B cell (primary cell): ENCODE data around the gene RGS1. TPM values are rescaled to one million over a fixed set of nuclear protein-coding genes. Genes with fewer than 3 reads are reported as not detected.
A peak's percentile ranks its signal among the peaks of the same experiment; 100 is the strongest.
"Not testable (repeated sequence)": the region's sequence is repeated elsewhere in the genome, so short reads cannot be mapped to it uniquely, and the experiment has no call there.

Experiments used
- ATAC-seq: fragments of 200-7000 bp; cut with Tn5 transposase; one replicate; pipeline ENCODE4 v1.10.0; 2021; ENCODE audit warnings: low read depth, mild to moderate bottlenecking, moderate number of reproducible peaks, moderate library complexity
- CTCF ChIA-PET: fragments of 350-600 bp; sonication (Branson Sonifier 250); formaldehyde crosslinking; loops from one replicate; lab custom pipeline; 2021; ENCODE audit warnings: antibody characterized with exemption, inconsistent platforms; lab: Charles Lee
- POLR2A ChIA-PET: fragments of 350-600 bp; sonication (Branson Sonifier 250); formaldehyde crosslinking; loops from one replicate; lab custom pipeline; 2021; ENCODE audit warnings: antibody characterized with exemption; lab: Charles Lee
- DNase-seq: peaks from one replicate; pipeline ENCODE4 v3.0.0; 2013
- H2AFZ ChIP-seq: 2 replicates; pipeline ENCODE4 v1.6.1; 2012; ENCODE audit warnings: mild to moderate bottlenecking, low read depth, low read length; ENCODE audit not compliant: insufficient read depth, poor library complexity, severe bottlenecking
- H3K27ac ChIP-seq, 2 donors: 1 replicate in 1 of 2; 2 replicates in 1 of 2; pipeline ENCODE4 v1.5.1; 2012 to 2013; ENCODE audit warnings: low read length in 2 of 2, mild to moderate bottlenecking in 2 of 2, moderate library complexity in 1 of 2
- H3K27me3 ChIP-seq, 4 experiments: fragments of 200-600 bp in 1 of 4; sonication (generic) in 1 of 4; replicated peaks in 1 of 4; 1 replicate in 2 of 4; 2 replicates in 2 of 4; pipeline versions ENCODE4 v1.6.1 to v1.7.0; 2013 to 2016; ENCODE audit warnings: low read length in 3 of 4, mild to moderate bottlenecking in 2 of 4, mixed read lengths in 1 of 4, moderate library complexity in 1 of 4; ENCODE audit not compliant: insufficient read depth in 4 of 4, control insufficient read depth in 3 of 4; ENCODE audit errors: control extremely low read depth in 1 of 4
- H3K36me3 ChIP-seq, 2 experiments: replicated peaks in 1 of 2; 1 replicate in 1 of 2; 2 replicates in 1 of 2; pipeline versions ENCODE4 v1.6.1 to v1.7.1; 2013; ENCODE audit warnings: low read length in 1 of 2; ENCODE audit not compliant: insufficient read depth in 2 of 2, control insufficient read depth in 1 of 2; ENCODE audit errors: control extremely low read depth in 1 of 2, extremely low read depth in 1 of 2
- H3K4me1 ChIP-seq, 2 donors: fragments of 200-600 bp in 1 of 2; sonication (generic) in 1 of 2; 1 replicate in 1 of 2; 2 replicates in 1 of 2; pipeline versions ENCODE4 v1.5.1 to v1.6.1; 2013 to 2017; ENCODE audit warnings: low read length in 2 of 2; ENCODE audit not compliant: control insufficient read depth in 2 of 2, insufficient read depth in 2 of 2
- H3K4me2 ChIP-seq: replicated peaks from 2 replicates; pipeline ENCODE3; 2012; ENCODE audit warnings: mild to moderate bottlenecking, low read depth, low read length; ENCODE audit not compliant: poor library complexity, severe bottlenecking
- H3K4me3 ChIP-seq, 5 experiments: fragments of 200-600 bp in 1 of 5; sonication (generic) in 1 of 5; 1 replicate in 3 of 5; 2 replicates in 2 of 5; pipeline versions ENCODE4 v1.5.1 to v1.7.0; 2011 to 2016; ENCODE audit warnings: low read length in 4 of 5, mild to moderate bottlenecking in 4 of 5, low read depth in 2 of 5, control low read depth in 1 of 5, moderate library complexity in 1 of 5; ENCODE audit not compliant: insufficient read depth in 1 of 5; ENCODE audit errors: control extremely low read depth in 1 of 5, extremely low read depth in 1 of 5
- H3K79me2 ChIP-seq: fragments of 200-600 bp; sonication (generic); one replicate; pipeline ENCODE4 v1.6.0; 2016; ENCODE audit warnings: low read length; ENCODE audit not compliant: control insufficient read depth, insufficient read depth
- H3K9ac ChIP-seq: fragments of 200-600 bp; sonication (generic); 2 replicates; pipeline ENCODE4 v1.6.1; 2017; ENCODE audit warnings: mild to moderate bottlenecking, low read length, moderate library complexity
- H3K9me3 ChIP-seq, 3 donors: one replicate each; pipeline versions ENCODE4 v1.6.1 to v1.7.1; 2013; ENCODE audit warnings: low read length in 2 of 3; ENCODE audit not compliant: control insufficient read depth in 2 of 3, insufficient read depth in 1 of 3; ENCODE audit errors: control extremely low read depth in 1 of 3
- H4K20me1 ChIP-seq: 2 replicates; pipeline ENCODE4 v1.6.0; 2012; ENCODE audit warnings: mild to moderate bottlenecking, low read length; ENCODE audit not compliant: insufficient read depth, control insufficient read depth, poor library complexity, severe bottlenecking
- H3K27ac Mint-ChIP-seq: one replicate; pipeline ENCODE4 v1.8.0; 2021; ENCODE audit warnings: mixed read lengths
- H3K27me3 Mint-ChIP-seq: one replicate; pipeline ENCODE4 v1.8.0; 2021; ENCODE audit warnings: mixed read lengths
- H3K4me1 Mint-ChIP-seq: one replicate; pipeline ENCODE4 v1.8.0; 2021; ENCODE audit warnings: mixed read lengths
- H3K4me3 Mint-ChIP-seq: one replicate; pipeline ENCODE4 v1.8.0; 2021; ENCODE audit warnings: mixed read lengths
- H3K9me3 Mint-ChIP-seq: one replicate; pipeline ENCODE4 v1.8.0; 2022; ENCODE audit warnings: mixed read lengths; ENCODE audit not compliant: insufficient read depth
- CTCF ChIP-seq: fragments of 200-600 bp; IDR thresholded peaks from one replicate; pipeline ENCODE4 v1.8.0; 2022; ENCODE audit warnings: antibody characterized with exemption, mild to moderate bottlenecking
- EZH2 ChIP-seq: IDR thresholded peaks from 2 replicates; pipeline ENCODE4 v1.6.1; 2012; ENCODE audit warnings: borderline replicate concordance, low read depth, mild to moderate bottlenecking, moderate library complexity, low read length; ENCODE audit not compliant: insufficient read depth, poor library complexity, severe bottlenecking
- WGBS: methylation state at CpG from one replicate; pipeline ENCODE4 v1.1.5; 2013; ENCODE audit warnings: missing lambda C conversion rate; ENCODE audit not compliant: insufficient coverage; 5-methylcytosine and 5-hydroxymethylcytosine counted together
- intact Hi-C: fragments of 100-400 bp; cut with micrococcal nuclease; formaldehyde crosslinking; loops from one replicate; pipeline ENCODE4 v1.10.0; 2022
- polyA plus RNA-seq: library from polyadenylated mRNA; depleted of rRNA; stranded (reverse); fragments of >200 nt; gene quantifications from 2 replicates; pipeline ENCODE4 v1.2.3, GENCODE V29; 2012
- total RNA-seq, 2 donors: library from RNA; stranded (reverse); fragments of 120-200 nt in 1 of 2; gene quantifications; 1 replicate in 1 of 2; 2 replicates in 1 of 2; pipeline versions ENCODE4 v1.2.3 to v1.2.4, GENCODE V29; 2013 to 2022

Gene RGS1
- total and polyA plus RNA-seq, 2 donors (not counting 1 experiment from before 2014, with no cell fraction given): 154 to 180 TPM

GRCh38 chr1:192530254-192530653, 45.3 kb upstream of the RGS1 start:
- Histone ChIP-seq H3K36me3 (no peaks in the 10 kb centered on the region), H3K9me3 (peaks cover 0 to 2% (median 0%) of the 10 kb centered on the region in 3 donors), H2AFZ (no peak overlapping the region), H3K27me3 (peaks cover 0 to 9% (median 5%) of the 10 kb centered on the region in 4 experiments), H3K4me2 (peak overlapping the region; percentile 17), H3K4me1 (peaks cover 6 to 9% of the 10 kb centered on the region in 2 donors), H3K27ac (no peak overlapping the region), H3K9ac (no peak overlapping the region), H4K20me1 (no peaks in the 10 kb centered on the region), H3K79me2 (no peaks in the 10 kb centered on the region), H3K4me3 (no peak overlapping the region)
- Mint-ChIP-seq H3K27me3 (peaks cover 10% of the 10 kb centered on the region), H3K27ac (peak overlapping the region; percentile 16), H3K9me3 (no peaks in the 10 kb centered on the region), H3K4me3 (peak overlapping the region; percentile 29), H3K4me1 (peaks cover 18% of the 10 kb centered on the region)
- ChIA-PET POLR2A (no interaction called here), CTCF (no interaction called here)
- no peak for TF ChIP-seq EZH2
- TF ChIP-seq CTCF: no peak
- ATAC-seq (peak; percentile 80), DNase-seq (peak; percentile 50)
- 0% methylated on average over 1 of the region's 2 CpGs for WGBS
- intact Hi-C loops: loop anchor here (1.0 kb wide), 1 partner anchor 13 kb away; no protein-coding TSS in a partner anchor

- H3K9me3 ChIP-seq, H3K4me2 ChIP-seq, DNase-seq, H3K9ac ChIP-seq, H3K36me3 ChIP-seq, CTCF ChIA-PET, H4K20me1 ChIP-seq, H3K27ac Mint-ChIP-seq, POLR2A ChIA-PET, H3K9me3 Mint-ChIP-seq, H3K4me3 ChIP-seq, H3K4me3 Mint-ChIP-seq, H3K27me3 ChIP-seq, H3K27ac ChIP-seq, ATAC-seq, H3K27me3 Mint-ChIP-seq, H3K4me1 ChIP-seq, H2AFZ ChIP-seq, H3K79me2 ChIP-seq: not testable (repeated sequence)
- intact Hi-C loops: loop anchor here (1.0 kb wide), 1 partner anchor 8 kb away; no protein-coding TSS in a partner anchor
- peaks cover 18% of the 10 kb centered on the region for H3K4me1 Mint-ChIP-seq
- 77% methylated on average over 4 of the region's 6 CpGs for WGBS
Observed at GRCh38 chr1:192531037-192531703, 44.4 kb upstream of the RGS1 start.
